Activated CD4-positive, CD25-positive, alpha-beta regulatory T cell treated with anti-CD3 and anti-CD28 coated beads, Interleukin-2, amount 50 U/mL, for 72 hours (primary cell): Measurements from ENCODE around the gene TEAD2.
A peak's percentile ranks its signal among the peaks of the same experiment; 100 is the strongest.
"Not testable (repeated sequence)": the region's sequence is repeated elsewhere in the genome, so short reads cannot be mapped to it uniquely, and the experiment has no call there.

Experiments
- DNase-seq: peaks from one replicate; pipeline ENCODE4 v3.0.0; 2021

TEAD2 gene

DNA sequence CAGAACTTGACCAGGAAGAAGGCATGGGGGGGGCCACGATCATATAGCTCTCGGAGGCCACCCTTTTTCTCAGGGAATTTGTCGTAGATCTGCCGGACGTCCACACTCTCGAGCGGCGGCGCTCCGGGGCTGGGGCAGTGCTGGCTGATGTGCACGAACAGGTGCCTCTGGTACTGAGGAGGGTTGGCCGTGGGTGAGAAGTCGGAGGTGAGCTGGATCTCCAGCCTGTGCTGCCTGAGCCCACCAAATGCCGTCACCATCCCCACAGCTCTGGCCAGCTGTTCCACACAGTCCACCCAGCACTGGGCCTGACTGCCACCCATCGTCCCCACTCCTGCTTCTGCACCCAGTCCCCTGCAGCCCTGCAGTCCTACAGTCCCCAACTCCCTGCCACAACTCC lies 15.0 kb downstream of the TEAD2 start:
- DNase-seq: no peak

DNA sequence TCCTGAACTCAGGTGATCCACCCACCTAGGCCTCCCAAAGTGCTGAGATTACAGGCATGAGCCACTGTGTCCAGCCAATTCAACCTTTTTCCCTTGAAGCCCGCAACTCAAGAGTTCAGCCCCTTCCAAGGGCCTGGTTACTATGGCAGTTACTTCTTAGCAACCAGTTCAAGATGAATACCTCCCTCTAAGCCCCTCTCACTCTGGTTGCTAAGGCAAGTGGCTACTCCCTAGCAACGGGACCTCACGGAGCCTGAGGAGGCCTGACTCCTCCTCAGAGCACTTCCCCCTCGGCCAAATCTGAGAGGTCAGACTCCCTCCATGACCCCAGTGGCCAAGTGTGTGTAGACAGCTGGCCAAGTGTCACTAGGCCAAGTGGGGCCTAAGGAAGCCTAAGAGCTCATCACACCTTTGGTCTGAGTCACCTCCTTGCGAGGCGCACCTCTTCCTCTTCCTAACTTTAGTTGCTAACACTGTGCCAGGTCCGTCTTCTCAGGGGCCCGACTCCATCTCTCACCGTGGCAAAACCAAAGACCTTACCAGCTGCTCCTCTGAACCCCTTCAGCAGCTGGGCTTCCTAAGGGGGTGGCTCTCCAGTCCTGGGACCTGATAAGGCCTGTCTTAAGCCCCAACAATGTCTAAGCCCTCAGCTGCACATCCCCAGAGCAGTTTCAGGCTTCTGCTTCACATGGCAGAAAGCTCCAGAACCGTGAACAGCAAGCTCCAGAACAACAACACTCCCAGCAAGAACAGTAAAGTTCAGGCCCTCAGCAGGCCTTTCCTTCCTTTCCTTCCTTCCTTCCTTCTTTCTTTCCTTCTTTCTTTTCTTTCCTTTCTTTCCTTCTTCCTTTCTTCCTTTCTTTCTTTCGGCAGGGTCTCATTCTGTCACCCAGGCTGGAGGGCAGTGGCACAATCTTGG lies 17.5 kb downstream of the TEAD2 start:
- no peak for DNase-seq

DNA sequence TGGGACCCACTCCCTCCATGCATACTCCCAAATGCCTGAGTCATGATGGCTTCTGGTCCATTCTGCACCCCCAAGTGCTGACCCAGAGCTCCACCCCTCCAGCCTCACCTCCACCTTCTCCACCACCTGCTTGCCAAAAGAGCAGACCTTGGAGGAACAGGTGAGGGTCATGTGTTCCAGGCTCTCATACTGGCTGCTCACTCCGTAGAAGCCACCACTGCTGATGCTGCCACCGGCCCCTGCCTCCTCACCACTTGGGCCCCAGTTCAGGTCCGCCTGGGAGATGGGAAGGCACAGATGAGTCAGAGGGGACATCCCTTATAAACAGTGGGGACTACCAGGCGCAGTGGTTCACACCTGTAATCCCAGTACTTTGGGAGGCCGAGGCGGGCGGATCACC lies 19.1 kb downstream of the TEAD2 start:
- DNase-seq: peak; percentile 22

DNA sequence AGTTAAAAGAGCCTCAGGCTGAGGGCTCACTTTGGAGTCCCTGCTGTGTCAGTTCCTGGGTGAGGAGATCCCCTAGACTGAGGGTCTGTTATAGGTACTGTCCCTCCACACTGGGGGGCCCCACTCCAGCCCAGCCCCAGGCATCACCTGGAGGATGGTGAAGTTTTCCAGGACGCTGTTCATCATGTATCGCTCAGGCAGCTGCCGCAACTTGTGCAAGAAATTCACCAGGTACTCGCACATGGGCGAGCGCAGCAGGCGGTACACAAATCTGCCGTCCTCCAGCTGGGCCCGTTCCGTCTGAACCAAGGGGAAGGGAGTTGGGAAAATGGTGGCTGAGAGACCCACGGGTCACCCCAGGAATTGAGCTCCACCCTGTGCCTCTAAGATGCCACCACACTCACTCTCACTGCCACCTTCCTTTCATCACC lies 19.9 kb downstream of the TEAD2 start:
- DNase-seq: no peak

- no peak for DNase-seq
Measured at GRCh38 chr19:49340865-49341718, 21.1 kb downstream of the TEAD2 start.

GRCh38 chr19:49340069-49340864 lies 21.9 kb downstream of the TEAD2 start:
- no peak for DNase-seq

DNA sequence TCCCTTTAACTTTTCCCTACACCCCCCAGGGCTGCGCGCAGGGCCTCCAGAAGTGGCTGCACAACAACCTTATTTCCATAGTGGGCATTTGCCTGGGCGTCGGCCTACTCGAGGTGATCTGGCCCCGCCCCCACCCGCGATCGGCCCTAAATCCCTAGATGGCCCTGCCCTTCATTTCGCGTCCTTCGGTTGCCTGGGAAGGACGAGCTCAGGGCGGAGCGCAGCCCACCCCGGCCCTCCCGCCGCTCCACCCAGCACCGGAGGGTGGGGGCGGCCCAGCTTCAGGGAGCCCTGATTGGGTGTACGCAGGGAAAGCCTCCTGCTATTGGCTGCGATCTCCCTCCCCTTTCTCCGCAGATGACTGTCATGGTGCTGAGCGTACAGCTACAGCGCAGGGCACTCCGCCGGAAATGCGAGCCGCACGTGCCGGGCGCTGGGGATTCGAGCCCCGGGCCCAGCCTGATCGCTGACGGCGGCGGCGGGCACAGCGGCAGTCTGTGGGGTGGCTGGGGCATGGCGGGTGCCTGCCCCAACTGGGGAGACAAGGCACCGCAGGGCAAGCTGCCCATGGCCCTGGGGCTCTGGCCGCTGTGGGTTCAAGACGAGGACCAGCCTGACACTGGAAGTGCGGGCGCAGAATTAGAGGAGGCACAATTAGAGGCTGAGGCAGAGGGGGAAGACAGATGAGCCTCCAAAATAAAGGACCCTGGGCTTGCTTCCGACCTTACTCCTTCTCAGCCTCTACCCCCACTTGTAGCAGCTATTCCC lies 22.7 kb downstream of the TEAD2 start:
- DNase-seq: no peak

GRCh38 chr19:49338691-49339300 lies 23.4 kb downstream of the TEAD2 start:
- no peak for DNase-seq

DNA sequence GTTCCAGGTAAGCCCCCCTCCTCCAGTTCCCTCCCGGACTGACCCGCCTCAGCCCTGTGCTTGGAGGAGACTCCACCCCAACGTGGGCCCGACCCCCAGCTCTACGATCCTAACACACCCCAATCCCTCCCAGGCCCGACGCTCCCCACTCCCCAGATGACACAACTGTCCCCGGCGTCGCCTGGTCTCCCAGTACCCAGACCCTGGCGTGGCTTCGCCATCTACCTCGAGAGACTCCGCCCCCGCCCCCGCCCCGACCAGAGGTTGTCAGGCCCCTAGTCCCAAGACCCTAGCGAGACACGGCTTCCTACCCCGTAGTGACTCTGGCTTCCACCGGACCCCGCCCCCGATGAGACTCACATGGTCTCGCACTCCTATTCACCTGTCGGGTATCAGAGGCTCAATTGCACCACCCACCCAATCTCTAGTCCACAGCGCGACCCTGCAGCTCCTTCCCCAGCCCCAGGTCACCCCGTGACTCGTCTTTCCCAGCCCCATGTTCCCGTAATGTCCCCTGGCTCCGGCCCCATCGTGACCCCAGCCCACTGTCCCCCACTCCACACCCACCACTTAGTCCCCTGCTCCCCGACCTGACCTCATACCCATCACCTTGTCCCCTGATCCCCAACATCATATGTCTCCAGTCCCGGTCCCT lies 24.1 kb downstream of the TEAD2 start:
- no peak for DNase-seq

DNA sequence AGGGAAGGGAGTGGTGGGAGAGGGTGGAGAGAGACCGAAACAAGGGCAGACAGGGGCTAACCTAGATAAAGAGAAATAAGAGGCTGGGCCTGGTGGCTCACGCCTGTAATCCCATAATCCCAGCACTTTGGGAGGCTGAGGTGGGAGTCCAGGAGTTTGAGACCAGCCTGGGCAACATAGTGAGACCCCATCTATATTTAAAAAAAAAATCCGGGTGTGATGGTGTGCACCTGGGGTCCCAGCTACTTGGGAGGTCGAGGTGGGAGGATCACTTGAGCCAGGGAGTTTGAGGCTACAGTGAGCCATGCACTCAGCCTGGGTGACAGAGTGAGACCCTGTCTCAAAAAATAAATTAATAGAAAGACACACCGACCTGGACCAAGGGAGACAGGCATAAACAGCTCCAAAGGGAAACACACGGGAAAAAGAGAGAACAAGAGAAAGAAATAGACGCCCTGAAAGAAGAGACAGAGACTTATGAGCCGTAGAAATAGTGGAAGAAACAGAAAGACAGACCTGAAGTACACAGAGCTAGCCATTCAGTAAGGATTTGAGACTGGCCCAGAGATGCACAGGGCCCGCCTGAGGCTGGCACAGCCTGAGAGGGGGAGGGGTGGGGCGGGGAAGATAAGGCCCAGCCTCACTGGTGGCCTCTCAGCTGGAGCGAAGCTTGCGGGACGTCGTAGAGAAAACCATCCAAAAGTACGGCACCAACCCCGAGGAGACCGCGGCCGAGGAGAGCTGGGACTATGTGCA lies 24.8 kb downstream of the TEAD2 start:
- DNase-seq: no peak

DNA sequence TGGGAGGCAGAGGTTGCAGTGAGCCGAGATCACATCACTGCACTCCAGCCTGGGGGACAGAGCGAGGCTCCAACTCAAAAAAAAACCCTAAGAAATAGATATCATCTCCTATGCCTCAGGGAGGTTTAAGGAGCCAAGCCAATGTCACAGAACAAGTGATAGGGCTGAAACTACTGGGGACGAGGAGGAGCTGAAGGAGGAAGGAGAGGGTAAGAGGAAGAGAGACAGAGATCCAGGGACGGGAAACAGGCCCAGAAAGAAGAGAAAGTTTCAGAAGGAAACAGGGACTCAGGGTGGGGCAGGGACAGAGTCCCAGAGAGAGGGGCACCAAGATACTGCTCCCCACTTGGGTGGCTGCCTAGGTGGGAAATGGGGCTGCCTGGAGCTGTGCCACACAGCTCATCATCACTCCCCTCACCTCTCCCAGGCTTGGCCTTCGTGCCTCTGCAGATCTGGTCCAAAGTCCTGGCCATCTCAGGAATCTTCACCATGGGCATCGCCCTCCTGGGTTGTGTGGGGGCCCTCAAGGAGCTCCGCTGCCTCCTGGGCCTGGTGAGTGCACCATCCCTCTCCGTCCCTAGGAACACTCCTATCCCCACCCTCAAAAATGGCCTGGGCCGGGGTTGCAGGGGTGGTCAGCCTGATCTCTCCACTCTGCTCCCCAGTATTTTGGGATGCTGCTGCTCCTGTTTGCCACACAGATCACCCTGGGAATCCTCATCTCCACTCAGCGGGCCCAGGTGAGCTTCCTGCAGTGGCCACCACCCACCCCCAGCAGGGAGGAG lies 25.5 kb downstream of the TEAD2 start:
- no peak for DNase-seq

GRCh38 chr19:49335784-49336481 lies 26.3 kb downstream of the TEAD2 start:
- DNase-seq: no peak

DNA sequence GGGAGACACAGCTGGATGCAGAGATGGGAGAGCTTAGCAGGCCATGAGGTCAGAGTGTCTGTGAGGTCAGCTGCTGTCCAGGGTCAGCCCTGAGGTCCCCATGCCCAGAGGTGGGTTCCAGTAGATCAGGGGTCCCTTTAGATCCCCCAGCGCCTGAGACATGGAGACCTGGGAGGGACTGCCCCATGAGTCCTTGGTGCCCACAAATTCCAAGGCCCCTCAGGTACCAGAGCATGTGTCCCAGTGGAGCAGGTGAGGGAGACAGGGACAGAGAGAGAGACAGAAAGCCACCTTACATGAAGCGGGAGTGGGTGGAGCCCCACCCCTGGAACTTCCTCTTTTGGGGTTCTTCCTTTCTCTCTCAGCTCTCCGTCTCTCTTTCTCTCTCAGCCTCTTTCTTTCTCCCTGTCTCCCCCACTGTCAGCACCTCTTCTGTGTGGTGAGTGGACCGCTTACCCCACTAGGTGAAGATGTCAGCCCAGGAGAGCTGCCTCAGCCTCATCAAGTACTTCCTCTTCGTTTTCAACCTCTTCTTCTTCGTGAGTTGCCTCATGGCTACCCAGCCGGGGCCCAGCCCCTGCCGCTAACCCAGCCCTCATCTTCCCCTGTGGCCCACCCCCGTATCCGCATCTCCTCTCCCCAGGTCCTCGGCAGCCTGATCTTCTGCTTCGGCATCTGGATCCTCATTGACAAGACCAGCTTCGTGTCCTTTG lies 27.0 kb downstream of the TEAD2 start, which contains the start of gene CD37:
CD37 (plus strand) TSS at position 336 of the 713 bp plus-strand sequence; CDS start at position 471, 135 bp downstream.
- peak; percentile 58 for DNase-seq

DNA sequence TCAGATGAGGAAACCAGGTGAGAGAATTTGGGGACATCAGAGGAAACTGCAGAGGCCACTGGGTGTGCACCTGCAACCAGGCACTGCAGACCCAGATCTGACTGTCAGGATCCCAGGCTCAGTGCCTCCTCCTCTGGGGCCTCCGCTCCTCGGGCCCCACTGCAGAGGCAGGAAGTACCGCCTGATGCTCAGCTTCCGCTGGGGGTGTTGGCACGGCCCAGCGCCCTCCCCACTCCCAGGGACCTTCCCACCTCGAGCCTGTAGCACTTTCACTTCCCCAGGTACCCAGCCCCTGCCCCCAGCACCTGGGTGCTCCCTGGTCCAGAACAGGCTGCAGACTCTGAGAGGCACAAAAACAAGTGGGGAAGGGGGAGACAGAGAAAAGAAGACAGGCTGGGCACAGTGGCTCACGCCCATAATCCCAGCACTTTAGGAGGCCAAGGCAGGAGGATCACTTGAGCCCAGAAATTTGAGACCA lies 28.4 kb downstream of the TEAD2 start:
- peak; percentile 64 for DNase-seq

GRCh38 chr19:49333418-49333805 lies 28.8 kb downstream of the TEAD2 start:
- DNase-seq: no peak

DNA sequence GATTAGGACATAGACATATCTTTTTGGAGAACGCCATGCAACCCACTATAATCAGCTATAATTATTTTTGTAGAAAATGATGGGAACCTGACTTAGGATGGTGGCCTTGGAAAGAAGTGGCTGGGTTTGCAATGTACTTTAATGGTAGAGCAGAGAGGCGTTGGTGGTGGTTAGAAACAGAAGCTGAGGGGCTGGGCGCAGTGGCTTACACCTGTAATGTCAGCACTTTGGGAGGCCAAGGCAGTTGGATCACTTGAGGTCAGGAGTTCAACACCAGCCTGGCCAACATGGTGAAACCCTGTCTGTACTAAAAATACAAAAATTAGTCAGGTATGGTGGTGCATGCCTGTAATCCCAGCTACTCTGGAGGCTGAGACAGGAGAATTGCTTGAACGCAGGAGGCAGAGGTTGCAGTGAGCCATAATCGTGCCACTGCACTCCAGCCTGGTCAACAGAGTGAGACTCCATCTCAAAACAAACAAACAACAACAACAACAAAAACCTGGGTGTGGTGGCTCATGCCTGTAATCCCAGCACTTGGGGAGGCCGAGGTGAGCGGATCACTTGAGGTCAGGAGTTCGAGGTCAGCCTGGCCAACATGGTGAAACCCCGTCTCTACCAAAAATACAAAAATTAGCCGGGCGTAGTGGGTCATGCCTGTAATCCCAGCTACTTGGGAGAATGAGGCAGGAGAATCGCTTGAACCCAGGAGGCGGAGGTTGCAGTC lies 29.4 kb downstream of the TEAD2 start:
- not testable (repeated sequence) for DNase-seq

GRCh38 chr19:49331616-49332055 lies 30.6 kb downstream of the TEAD2 start:
- DNase-seq: no peak
